Astrocyte (in vitro differentiated cells and primary cell): ENCODE results near the gene PITX1.

Experiments used
- CTCF ChIP-seq: IDR thresholded peaks from 2 replicates; pipeline ENCODE4 v1.5.1; 2011; ENCODE audit warnings: low read depth, mild to moderate bottlenecking, inconsistent platforms, low read length, moderate library complexity; ENCODE audit not compliant: insufficient read depth
- EZH2 ChIP-seq: IDR thresholded peaks from 2 replicates; pipeline ENCODE4 v1.6.1; 2012; ENCODE audit warnings: mild to moderate bottlenecking, low read length, inconsistent platforms; ENCODE audit not compliant: insufficient read depth

DNA sequence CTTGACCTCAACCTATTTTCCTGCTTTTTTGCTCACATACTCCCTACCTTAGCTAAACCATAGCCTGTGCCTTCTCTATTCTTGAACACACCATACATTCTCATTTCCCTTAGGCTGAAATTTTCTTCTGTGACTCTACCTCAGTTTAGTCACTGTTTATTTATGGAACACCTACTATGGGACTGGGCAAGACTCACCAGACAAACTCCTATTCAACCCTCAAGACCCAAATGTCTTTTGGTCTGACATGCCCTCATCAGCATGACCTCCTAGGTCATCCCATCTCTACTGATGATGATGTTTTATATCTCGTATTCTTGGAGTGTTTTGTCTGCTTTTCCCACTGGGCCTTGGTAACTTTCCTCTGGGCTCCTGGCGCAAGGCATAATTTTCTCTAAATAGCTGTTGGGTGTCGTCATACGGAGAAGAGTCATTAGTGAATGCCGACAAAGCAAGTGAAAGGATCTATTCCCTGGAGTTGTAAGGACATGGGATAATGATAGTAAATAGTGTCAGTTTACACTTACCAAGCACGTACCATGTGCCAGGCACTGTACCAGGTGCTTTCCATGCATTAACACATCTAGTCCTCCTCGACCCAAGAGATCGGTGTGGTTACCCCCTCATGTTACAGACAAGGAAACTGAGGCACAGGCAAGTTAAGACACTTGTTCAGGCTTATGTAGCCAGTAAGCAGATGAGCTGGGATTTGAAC lies 22.4 kb upstream of the PITX1 start:
- TF ChIP-seq CTCF (no peak), EZH2 (no peak)
